Activated CD4-positive, alpha-beta T cell treated with anti-CD3 and anti-CD28 coated beads, Interleukin-2, amount 50 U/mL, for 4 hours (primary cell): Measurements from ENCODE around the gene UBAC2.
"Not testable (repeated sequence)": the region's sequence is repeated elsewhere in the genome, so short reads cannot be mapped to it uniquely, and the experiment has no call there.

Experiments used
- DNase-seq, 2 experiments: peaks; one replicate each; pipeline ENCODE4 v3.0.0-alpha.2; 2020

Gene UBAC2

DNA sequence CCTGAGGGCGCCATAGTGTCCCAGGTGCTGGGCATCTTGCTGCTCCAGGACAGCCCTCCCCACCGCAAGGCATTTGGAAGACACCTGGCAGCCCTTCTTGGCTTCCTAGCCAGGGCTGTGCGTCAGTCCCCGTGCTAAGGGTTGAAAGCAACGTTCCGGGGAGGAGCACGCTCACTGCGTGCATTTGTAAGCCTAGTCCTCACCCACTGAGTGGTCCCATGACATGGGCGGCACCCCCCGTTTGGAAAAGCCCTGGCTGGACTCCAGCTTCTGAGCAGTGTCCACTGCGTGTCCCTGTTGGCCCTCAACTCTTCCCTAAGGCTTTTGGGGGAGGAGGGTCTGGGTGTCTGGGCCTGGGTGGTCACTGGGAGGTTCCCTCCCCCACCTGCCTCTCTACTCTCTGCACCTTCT, 182.9 kb downstream of the UBAC2 start:
- DNase-seq: no peak

DNA sequence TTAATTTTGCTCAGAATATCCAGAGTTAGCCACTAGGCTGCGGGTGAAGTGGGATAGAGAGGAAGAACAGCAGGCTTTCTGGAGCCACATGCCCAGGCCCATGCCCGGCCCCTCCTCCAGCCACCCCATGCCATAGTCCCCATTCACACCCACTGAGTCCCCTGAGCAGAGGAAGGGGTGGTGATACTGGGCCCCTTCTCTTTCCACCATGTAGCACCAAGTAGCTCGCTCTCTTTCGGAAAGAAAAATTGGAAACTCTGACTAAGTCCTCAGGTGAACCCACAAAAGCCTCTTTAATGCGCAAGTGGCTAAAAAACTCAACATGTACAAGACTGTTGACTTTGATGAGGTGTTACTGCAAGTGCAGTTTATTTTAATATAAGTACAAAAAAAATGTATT, 183.3 kb downstream of the UBAC2 start:
- no peak for DNase-seq

DNA sequence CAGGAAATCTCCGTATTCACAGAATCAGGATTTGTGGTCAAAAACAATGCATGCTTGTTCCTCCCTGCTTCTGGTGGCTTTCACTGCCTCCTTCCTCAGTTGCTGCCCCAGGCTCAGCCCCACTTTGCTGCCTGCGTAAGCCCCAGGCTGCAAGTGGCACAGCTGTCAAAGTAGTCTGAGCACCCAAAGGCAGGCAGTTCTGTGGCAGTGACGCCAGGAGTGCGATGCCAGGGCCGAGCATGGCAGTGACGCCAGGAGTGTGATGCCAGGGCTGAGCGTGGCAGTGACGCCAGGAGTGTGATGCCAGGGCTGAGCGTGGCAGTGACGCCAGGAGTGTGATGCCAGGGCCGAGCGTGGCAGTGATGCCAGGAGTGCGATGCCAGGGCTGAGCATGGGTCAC, 183.8 kb downstream of the UBAC2 start:
- no peak for DNase-seq

DNA sequence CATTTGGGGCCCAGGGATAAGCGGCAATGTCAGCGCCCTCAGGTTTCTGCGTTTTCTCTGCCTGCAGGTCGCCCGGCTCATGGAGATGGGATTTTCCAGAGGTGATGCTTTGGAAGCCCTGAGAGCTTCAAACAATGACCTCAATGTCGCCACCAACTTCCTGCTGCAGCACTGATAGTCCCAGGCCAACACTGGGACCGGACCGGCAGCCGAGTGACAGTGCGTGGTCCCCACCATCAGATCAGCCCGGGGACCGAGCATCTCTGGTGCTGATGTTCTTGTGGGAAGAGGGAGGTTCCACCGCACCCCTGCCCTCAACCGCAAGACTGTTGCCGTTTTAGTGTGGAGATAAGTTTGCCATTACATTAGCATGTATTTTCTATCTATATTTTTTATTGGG, 184.5 kb downstream of the UBAC2 start:
- DNase-seq: no peak

DNA sequence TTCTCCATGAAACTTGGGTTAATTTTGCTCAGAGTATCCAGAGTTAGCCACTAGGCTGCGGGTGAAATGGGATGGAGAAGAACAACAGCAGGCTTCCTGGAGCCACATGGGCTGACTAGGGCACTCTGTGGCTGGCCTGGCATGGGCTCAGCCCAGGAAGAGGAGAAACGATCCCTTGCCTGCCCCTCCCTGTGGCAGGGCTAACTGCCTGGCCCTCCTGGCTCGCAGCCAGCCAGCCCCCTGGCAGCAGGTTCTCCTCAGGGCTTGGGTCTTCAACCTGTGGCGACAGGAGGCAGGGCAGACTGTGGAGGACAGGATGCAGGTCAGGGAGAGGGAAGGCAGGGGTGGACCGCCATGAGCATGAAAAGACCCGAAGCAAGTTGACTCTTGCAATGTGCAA, 185.3 kb downstream of the UBAC2 start:
- DNase-seq: no peak

DNA sequence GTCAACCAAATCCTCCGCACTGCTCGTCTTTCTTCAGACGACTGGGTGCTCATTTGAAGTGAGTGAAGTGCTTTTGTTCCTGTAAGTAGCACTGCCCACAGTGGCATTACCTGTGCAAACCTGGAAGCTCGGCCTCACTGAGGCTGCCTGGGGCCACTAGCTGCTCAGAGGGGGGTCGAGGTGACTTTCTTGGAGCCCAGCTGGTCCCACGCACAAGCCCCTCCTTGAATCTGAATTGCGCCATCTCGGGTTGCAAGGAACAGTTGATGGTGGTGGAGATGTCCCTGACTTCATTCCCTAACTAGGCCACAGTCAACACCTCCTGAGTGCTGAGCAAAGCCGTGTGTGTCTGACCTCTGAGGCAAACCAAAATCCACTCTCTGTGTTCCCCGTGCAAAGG, 185.8 kb downstream of the UBAC2 start:
- DNase-seq: no peak

DNA sequence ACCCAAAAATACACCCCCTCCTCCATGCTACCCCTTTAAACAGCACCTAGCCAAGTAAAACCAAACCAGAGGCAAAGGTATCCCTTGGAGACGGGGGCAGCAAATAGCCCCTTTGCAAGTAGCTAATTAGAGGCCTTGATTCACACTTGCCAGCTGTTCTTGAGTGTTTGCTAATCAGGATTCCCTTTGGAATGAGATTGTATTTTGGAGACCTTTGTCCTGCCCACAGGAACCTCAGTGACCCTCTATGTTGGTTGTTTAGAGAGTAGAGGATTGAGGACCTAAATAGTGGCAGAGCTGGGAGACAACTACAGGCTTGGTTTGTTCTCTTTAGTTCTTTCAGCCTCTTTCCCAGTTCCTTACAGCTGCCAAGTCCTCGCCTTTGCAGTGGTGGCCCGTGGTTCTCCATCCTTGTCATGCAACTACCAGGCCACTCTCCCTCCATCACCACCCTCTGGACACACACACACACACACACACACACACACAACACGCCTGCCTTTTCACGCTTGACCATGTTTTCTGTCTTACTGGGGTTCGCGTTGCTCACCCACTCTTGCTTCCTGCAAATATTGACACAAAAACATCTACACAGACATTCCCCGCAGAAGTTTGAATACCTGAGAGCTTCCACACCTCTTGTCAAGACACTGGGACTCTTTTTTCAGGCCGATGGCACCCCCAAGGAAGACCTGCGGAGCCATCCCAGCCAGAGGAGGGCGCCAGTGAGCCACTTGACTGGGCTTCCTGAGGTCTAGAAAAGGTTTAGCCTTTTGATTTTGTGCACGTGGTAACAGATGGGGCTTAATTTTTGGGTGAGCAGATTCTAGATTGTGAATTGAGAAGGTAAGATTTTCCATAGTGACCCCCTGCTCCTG, 186.5 kb downstream of the UBAC2 start:
- DNase-seq: peak; percentile 89

DNA sequence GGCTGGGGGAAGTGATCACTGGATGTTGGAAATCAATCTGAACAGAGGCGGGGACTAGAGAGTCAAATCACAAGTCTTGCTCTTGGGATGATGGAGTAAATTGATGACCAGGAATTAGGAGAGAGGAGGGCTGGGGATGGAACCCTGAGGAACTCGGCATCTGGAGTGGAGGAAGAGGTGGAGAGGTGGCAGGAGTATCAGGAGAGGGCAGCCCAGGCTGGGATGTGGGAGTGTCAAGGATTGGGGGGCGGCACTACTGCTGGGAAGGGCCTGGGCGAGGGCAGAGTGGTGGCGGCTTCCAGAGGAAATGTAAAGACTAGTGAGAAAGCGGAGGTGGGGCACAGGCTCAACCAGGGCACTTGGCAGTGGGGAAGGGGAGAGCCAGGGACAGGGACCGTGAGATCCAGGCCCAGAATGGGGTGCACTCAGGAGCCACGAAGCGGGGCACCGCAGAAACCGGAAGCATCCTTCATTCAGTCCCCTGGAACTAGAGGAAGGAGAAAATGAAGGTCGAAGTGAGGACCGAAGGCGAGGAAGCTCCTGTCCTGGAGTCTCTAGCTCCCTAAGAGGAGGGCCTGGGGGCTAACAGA, 187.8 kb downstream of the UBAC2 start:
- no peak for DNase-seq

DNA sequence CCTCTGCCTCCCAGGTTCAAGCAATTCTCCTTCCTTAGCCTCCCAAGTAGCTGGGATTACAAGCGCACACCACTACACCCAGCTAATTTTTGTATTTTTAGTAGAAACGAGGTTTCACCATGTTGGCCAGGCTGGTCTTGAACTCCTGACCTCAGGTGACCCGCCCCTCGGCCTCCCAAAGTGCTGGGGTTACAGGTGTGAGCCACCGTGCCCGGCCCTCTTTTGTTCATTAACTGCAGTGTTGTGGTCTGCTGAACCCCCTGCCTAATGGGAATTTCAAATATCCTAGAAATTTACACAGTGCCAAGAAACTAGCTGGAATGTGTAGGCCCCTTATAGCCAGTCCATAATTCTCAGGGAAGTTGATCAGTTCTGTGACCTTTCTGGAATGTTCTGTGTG, 188.4 kb downstream of the UBAC2 start:
- DNase-seq: not testable (repeated sequence)

DNA sequence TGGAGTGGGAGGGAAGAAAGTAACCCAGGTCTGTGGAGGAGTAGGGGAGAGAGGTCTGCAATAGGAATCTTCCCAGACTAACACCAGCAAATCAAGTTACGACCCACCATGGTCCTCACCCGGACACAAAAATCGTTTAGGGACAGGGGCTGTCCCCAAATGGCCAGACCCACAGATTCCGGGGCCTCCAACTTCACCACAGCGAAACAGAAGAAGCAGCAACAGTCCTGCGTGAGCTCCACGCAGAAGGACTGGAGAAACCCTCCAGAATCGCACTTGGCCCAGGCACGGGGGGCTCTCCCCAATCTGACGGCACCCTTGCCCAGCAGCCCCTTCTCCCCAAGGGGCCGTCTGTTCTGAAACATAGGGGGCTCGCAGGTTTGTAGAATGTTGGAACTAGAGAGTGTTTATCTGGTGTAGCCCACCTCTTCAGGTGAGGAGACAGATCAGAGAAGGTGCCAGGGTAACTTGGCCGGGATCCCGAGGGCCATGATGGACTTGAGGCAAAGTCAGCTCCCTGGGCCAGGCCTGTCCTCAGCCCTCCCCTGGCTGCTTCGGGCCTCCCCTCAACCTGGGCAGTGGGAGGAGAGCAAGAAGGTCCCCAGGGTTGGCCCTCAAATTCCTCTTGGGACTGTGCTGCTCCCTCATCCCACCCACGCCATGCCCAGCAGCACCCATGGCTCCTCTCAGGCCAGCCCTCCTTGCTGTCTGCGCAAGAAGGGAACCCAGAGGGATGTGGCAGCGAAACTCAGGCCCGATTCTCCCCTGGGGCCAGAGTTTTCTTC, 189.1 kb downstream of the UBAC2 start:
- no peak for DNase-seq

DNA sequence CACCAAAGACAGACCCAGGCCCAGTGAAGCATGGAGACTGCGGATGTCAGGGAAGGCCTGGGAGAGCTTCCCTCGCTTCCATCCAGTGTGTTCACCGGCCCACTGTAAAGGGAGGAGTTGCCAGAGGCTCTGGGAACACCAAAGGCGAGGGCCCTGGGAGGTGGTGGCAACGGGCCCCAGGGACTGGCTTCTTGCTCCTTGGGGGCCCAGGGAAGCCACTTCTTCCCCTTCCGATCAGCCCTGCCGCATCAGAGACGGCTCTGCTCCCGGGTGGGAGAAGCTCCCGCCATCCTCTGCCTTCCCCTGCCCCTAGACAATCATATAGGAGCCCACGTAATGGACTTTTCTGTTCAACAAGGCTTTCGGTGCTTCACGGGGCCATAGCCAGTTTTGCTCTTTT, 189.9 kb downstream of the UBAC2 start:
- no peak for DNase-seq

DNA sequence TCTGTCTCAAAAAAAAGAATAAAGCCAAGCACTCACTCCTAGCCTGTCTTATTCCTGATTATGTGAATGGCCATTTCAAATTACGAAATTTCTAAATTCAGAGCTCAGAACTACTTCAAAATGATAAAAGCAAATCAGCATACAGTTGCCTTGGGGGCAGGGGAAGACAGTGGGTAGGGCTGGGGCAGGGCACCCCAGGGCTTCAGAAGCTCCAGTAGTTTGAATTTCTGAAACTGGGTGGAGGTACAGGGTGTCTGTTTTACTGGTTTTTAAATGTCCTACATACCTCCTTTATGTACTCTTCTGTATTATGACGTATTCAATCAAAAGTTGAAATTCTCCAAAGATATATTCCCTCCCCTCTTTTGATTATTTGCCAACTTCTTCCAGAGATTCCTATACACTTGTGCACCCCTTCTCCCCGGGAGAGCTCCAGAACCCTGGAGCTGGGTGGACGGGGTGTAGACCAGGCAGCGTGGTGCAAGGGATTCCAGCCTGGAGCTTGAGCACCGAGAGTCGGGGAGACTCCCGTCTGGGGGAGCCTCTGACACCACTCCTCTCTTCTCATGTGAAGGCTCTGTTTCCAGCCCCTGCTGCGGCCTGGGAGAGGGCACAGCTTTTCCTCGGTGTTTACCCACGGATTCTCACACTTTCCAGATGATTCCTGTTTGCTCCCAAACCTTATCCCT, 191.3 kb downstream of the UBAC2 start:
- DNase-seq: no peak

DNA sequence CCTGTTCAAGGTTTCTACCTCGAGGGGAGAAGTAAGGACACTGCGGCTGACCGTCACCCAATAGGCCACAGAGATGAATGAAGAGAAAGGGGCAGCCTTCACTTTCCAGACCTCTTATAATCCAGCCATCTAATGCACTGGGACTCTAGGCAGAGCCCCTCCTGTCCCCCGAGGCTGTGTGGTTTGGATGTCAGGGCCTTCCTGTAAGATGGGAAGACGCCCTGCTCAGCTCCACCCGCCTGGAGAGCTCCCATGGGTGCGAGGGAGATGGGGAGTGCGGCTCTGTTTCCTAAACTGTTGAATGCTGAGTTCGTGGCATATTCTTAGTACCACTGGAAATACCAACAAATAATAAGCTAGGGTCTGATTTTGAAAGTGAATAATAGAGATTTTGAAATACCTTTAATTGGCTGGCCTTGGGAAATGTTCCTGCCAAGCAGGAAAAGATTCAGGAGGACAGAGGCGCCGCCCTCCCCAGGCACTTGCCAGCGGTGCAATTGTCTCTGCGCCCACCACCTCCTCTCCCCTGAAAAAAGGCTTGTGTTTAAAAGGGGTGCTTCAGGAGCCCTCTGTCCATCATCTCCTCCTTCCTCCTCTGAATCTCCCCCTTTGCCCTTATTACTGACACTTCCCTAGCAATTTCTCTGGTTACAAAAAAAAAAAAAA, 191.9 kb downstream of the UBAC2 start:
- DNase-seq: no peak

DNA sequence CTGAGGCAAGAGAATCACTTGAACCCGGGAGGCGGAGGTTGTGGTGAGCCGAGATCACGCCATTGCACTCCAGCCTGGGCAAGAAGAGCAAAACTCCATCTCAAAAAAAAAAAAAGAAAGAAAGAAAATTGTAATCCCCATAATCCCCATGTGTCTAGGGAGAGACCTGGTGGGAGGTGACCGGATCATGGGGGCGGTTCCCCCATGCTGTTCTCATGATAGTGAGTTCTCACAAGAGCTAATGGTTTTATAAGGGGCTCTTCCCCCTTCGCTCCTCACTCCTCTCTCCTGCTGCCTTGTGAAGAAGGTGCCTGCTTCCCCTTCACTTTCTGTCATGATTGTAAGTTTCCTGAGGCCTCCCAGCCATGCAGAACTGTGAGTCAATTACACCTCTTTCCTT, 192.7 kb downstream of the UBAC2 start:
- not testable (repeated sequence) for DNase-seq

DNA sequence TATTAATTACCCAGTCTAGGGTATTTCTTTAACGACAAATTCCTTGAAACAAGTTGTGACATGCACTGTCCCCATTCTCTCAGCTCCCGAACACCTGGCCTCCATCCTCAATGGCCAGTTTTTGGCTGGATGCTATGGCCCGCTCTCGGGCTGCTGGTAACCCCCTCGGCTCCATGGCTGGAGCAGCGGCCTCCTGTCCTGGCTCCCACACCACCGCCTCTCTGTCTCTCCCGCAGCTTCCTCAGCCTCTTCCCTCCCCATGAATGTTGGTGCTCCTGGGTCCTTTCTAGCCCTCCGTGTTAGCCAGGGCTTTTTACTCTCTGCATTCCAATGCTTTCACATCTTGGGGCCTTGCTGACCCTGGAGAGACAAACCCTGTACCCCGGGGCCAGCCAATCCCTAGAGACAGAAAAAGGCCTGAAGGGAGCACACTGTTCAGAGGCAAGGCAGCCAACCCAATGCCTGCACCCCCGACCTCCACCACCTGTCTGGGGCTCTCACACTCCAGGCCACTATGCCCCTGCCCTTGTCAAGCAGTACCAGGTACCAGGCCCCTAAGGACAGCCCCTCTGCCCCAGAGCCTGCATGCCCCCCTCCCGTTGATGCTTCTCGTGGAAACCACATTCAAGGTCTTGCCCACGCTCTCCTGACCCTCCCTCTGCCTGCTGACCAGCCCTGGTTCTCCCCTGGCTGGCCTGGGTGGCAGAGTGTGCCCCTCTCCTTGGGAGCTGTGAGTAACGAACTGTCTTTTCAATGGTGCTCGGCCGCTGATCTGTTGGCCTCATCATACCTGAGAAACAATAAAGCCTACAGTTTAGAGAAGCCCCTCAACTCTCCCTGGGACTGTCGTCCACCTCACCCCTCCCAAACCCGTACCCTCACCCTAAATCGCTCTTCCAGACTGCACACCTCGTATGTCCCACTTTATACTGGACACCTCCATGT, 193.4 kb downstream of the UBAC2 start:
- no peak for DNase-seq

DNA sequence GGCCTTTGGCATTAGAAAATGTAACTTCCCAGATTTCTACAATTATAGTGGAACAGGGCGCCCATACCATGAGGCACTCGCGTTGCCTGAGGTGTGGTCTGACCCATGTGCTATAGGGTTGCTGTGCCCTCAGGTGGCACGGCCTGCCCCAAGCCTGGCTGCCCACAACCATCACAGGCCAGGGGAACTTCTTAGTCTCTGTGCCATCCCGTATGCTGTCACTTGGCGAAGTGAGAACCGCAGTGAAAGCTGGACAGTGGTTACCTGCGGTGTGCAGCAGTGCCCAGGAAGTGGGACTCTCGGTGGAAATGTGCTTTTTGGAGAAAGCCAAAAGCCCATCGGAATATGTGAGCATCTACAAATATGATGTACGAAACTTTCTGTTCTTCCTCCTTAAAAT, 194.8 kb downstream of the UBAC2 start:
- DNase-seq: no peak

DNA sequence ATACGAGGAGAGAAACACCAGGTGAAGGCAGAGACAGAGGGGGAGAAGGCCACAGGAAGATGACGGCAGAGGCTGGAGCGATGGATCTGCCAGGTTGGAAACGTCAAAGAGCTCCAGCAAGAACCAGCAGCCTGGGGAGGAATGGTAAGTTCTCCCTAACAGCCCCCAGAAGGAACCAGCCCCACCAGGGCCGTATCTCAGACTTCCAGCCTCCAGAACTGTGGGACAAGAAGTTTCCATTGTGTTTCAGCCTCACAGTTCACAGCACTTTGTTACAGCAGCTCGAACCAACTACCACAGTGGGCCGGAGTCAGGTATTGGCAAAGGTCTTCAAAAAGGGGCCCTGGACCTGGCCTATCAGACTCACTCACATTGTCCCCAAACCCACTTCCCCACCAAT, 195.8 kb downstream of the UBAC2 start:
- DNase-seq: no peak

DNA sequence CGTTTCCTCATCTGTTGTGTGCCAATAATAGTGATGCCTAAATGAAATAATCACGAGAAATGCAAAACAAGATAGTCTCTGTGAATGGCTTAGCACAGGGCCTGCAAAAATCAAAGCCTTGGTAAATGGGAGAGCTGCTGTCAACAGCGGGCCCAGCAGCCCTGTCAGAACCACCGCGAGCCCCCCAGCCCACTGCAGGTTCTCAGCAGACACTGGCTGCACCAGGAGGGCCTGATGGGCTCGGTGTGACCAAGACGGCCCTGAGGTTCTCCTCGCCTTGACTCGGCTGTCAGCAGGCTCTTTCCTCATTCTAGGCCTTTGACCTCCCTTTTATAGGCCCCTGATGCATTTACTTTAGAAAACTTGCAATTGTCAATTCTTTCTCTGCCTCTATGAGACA, 197.4 kb downstream of the UBAC2 start:
- no peak for DNase-seq

DNA sequence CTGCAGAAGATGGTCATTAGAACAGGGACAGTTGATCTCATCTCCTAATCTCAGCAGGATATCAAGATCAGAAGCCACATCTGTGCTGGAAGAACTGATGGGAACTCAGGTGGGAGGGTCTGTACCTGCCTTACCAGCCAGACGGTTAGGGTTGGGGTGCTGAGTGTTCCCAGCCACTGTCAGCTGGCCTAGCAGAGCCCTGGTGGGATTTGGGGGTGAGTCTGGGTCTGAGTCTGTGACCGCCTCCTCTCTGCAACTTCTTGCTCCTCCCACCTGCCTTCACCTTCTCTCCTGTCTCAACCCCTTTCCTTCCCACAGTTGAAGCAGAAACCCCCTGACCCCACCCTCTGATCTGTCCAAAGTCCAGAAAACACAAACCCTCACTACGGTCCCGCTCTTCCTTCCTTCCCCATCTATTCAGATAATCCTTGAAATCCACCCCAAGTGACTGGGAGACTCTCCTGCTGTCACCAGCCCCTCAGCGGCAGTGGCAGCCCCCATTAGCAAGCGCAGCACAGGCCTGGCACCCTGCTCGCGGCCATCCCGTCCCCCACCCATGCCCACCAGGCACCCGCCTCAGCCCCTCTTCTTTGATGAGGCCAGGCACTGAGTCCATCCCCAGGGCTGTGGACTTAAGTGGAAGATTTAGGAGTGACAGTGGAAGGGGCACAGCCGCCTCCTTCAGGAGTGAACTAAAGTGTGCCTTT, 198.4 kb downstream of the UBAC2 start:
- no peak for DNase-seq

DNA sequence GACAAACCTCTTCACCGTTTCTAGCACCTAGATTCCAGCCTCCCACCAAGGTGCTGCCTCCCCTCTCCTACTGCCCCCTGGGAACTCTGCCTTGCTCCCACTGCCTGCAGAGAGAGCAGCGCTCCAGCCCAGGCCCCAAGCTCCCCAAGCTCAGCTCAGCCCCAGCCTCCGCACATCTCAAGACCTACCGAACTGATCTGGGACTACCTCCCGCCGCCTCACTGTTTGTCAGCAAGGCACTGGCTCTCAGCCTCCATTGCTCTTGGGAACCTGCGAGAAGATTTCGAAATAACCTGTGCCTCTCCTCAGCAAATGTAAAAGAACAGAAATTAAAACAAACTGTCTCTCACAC, 198.9 kb downstream of the UBAC2 start:
- no peak for DNase-seq

DNA sequence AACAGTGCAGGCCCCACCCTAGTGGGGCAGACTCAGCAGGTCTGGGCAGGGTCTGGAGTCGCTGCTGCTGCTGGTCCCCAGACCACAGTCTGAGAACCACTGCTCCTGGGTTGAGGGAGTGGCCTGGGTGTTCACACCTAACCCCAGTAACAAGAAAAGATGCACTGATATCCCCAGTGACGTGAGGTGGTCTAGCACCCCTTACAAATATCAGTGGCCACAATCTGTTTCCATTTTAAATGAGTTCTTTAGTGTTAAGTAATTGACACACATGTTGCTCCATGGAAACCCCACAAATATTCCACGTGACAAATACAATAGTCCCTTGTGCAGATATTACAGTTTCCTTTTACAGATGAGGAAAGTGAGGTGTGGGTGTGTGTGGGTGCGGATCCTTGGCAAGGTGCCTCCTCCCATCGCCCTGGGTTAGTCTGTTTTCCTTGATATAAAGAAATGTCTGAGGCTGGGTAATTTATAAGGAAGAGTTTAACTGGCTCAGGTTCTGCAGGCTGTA, 202.9 kb downstream of the UBAC2 start:
- DNase-seq: no peak
